Measurements from ENCODE around the gene EFR3B. TPM values are rescaled to one million over a fixed set of nuclear protein-coding genes. Genes with fewer than 3 reads are reported as not detected.

EFR3B gene
- total and polyA plus RNA-seq, 2 of the 4 experiments (the other 2 are of a cell fraction) = 0.38 to 0.90 TPM

DNA sequence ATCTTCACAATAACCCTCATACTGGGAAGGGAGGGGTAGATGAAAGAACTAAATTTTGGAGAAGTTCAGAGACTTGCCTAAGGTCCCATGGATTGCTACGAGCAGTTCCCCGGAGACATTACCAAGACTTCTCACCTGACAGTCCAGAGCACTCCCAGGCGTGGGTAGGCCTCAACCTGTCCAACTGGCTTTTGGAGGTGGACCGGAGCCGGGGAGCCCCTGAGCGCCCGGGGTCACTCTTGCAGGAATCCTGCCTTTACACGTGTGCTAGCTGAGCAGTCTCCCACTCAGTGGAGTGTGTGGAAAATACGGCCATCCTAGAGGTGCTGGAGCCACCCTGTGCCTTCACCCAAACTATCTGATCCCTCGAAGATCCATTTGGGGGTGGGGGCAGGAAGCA lies 118.5 kb downstream of the EFR3B start:
- Histone ChIP-seq H3K9me1 (ENCODE audit: insufficient read depth, low read length) (no peaks in the 10 kb centered on the region; the same call in 1 of the 2 replicates), H3K9ac (ENCODE audit: low read depth, low read length) (no peak overlapping the region), H3K9me3 (ENCODE audit: control insufficient read depth, insufficient read depth, low read length) (peaks cover 6% of the 10 kb centered on the region; the same call in 1 of the 2 replicates), H4K5ac (ENCODE audit: low read depth, low read length) (no peak overlapping the region), H2BK15ac (ENCODE audit: low read depth, low read length) (no peak overlapping the region), H4K91ac (ENCODE audit: insufficient read depth, low read depth, low read length) (no peak overlapping the region), H4K20me1 (ENCODE audit: insufficient read depth, low read length) (no peaks in the 10 kb centered on the region), H3K4me2 (ENCODE audit: low read depth, low read length) (no peak overlapping the region), H3K14ac (replicated peaks; ENCODE audit: low read depth, low read length) (no peak overlapping the region), H2BK5ac (ENCODE audit: low read depth, low read length, poor library complexity, severe bottlenecking) (no peak overlapping the region), H3K23ac (ENCODE audit: low read depth, low read length) (no peak overlapping the region), H4K8ac (ENCODE audit: low read depth in 2 of 2, low read length in 2 of 2) (no peak overlapping the region), H2BK120ac (ENCODE audit: low read depth, low read length) (no peak overlapping the region), H3K27me3 (ENCODE audit: control insufficient read depth, insufficient read depth, low read length) (peaks cover 27% of the 10 kb centered on the region), H2AK9ac (replicated peaks; ENCODE audit: low read depth, low read length, poor library complexity) (no peak overlapping the region), H3K4me3 (ENCODE audit: insufficient read depth, low read depth, low read length) (no peak overlapping the region), H3K79me1 (ENCODE audit: low read depth in 1 of 2, low read length in 2 of 2) (no peaks in the 10 kb centered on the region), H3K36me3 (ENCODE audit: control insufficient read depth, insufficient read depth, low read length) (no peaks in the 10 kb centered on the region), H3K56ac (ENCODE audit: extremely low read depth, insufficient read depth, low read length) (no peak overlapping the region), H3K4ac (ENCODE audit: low read depth, low read length) (no peak overlapping the region), H2BK20ac (ENCODE audit: low read depth, low read length) (no peak overlapping the region), H2AK5ac (ENCODE audit: low read depth, low read length) (no peak overlapping the region), H2AFZ (replicated peaks; ENCODE audit: low read length, poor library complexity) (no peak overlapping the region), H3K18ac (ENCODE audit: low read depth, low read length) (no peak overlapping the region), H3K4me1 (ENCODE audit: control insufficient read depth, insufficient read depth, low read length) (no peaks in the 10 kb centered on the region), H3K27ac (ENCODE audit: insufficient read depth, low read length) (no peak overlapping the region)
- in situ Hi-C loops (cut with MboI; ENCODE audit: low sequenced_read_pairs) (no loop called here), dilution Hi-C loops (cut with HindIII; ENCODE audit: low sequenced_read_pairs, unreplicated experiment) (no loop called here), intact Hi-C loops (cut with micrococcal nuclease) (no loop called here)
- ChIA-PET POLR2A (ENCODE audit: unreplicated experiment) (no interaction called here), CTCF (no interaction called here)
- no peak for TF ChIP-seq RCOR1 (IDR thresholded peaks at IDR 0.05; ENCODE audit: insufficient replicate concordance, low read length)
- TF ChIP-seq, protein P1, sequence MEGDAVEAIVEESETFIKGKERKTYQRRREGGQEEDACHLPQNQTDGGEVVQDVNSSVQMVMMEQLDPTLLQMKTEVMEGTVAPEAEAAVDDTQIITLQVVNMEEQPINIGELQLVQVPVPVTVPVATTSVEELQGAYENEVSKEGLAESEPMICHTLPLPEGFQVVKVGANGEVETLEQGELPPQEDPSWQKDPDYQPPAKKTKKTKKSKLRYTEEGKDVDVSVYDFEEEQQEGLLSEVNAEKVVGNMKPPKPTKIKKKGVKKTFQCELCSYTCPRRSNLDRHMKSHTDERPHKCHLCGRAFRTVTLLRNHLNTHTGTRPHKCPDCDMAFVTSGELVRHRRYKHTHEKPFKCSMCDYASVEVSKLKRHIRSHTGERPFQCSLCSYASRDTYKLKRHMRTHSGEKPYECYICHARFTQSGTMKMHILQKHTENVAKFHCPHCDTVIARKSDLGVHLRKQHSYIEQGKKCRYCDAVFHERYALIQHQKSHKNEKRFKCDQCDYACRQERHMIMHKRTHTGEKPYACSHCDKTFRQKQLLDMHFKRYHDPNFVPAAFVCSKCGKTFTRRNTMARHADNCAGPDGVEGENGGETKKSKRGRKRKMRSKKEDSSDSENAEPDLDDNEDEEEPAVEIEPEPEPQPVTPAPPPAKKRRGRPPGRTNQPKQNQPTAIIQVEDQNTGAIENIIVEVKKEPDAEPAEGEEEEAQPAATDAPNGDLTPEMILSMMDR (conservative IDR thresholded peaks at IDR 0.05; ENCODE audit: low read depth, low read length) = no peak
- no peak for TF ChIP-seq ELK1 (IDR thresholded peaks at IDR 0.05; ENCODE audit: borderline replicate concordance, low read depth, low read length)
- ATAC-seq (ENCODE audit: low read depth) (no peak), DNase-seq (no peak)
- WGBS, 2 experiments (ENCODE audit: extremely low coverage in 2 of 2, insufficient read length in 1 of 2) = no CpG with 5 or more reads among the region's 10 CpGs
- BruUV-seq (replicated peaks) = no TSS peak

All from IMR-90 (cell line).